OCI-LY3 (cell line): ENCODE results near the gene BICD2.
"Not testable (repeated sequence)": the region's sequence is repeated elsewhere in the genome, so short reads cannot be mapped to it uniquely, and the experiment has no call there.

ENCODE experiments used
- H2AFZ ChIP-seq: fragments of 200-600, 300-600 bp; shearing (Covaris generic); 2 replicates; pipeline ENCODE4 v1.6.0; 2014; ENCODE audit warnings: antibody characterized with exemption, low read depth, low read length
- H3K27ac ChIP-seq: fragments of 200-600, 300-600 bp; sonication (generic); 2 replicates; pipeline ENCODE4 v1.5.1; 2014; ENCODE audit warnings: mild to moderate bottlenecking, low read length, moderate library complexity, mixed read lengths
- H3K27me3 ChIP-seq: fragments of 200-600, 300-600 bp; sonication (generic); 2 replicates; pipeline ENCODE4 v1.6.1; 2014; ENCODE audit warnings: low read depth, low read length, mixed read lengths
- H3K36me3 ChIP-seq: fragments of 200-600, 300-600 bp; sonication (generic); replicated peaks from 2 replicates; pipeline ENCODE3; 2014; ENCODE audit warnings: low read depth, low read length, mixed read lengths
- H3K4me1 ChIP-seq: fragments of 300-600, 200-600 bp; sonication (generic); 2 replicates; pipeline ENCODE4 v1.6.1; 2014; ENCODE audit warnings: low read length, mixed read lengths
- H3K4me2 ChIP-seq: fragments of 200-600, 300-600 bp; sonication (generic); 2 replicates; pipeline ENCODE4 v1.6.1; 2014; ENCODE audit warnings: low read length, mixed read lengths
- H3K4me3 ChIP-seq: fragments of 300-600, 200-600 bp; sonication (generic); 2 replicates; pipeline ENCODE4 v1.5.1; 2014; ENCODE audit warnings: antibody characterized with exemption, mild to moderate bottlenecking, low read length, moderate library complexity
- H3K79me2 ChIP-seq: fragments of 300-600, 200-600 bp; shearing (Covaris generic); 2 replicates; pipeline ENCODE4 v1.6.1; 2014; ENCODE audit warnings: mild to moderate bottlenecking, low read length, mixed read lengths
- H3K9ac ChIP-seq: fragments of 300-600, 200-600 bp; shearing (Covaris generic); 2 replicates; pipeline ENCODE4 v1.6.0; 2014; ENCODE audit warnings: mild to moderate bottlenecking, low read length, moderate library complexity
- H3K9me3 ChIP-seq: fragments of 200-600, 300-600 bp; shearing (Covaris generic); 2 replicates; pipeline ENCODE4 v1.6.1; 2014; ENCODE audit warnings: low read length, mixed read lengths; ENCODE audit not compliant: insufficient read depth
- H4K20me1 ChIP-seq: fragments of 200-600, 300-600 bp; sonication (generic); 2 replicates; pipeline ENCODE4 v1.6.1; 2016; ENCODE audit warnings: low read length, mixed read lengths; ENCODE audit not compliant: insufficient read depth
- CTCF ChIP-seq: fragments of 200-600, 300-600 bp; sonication (generic); IDR thresholded peaks from 2 replicates; pipeline ENCODE4 v1.5.1; 2014; ENCODE audit warnings: antibody characterized with exemption, low read length, low read depth
- EZH2phosphoT487 ChIP-seq: fragments of 200-600 bp; shearing (Covaris generic); IDR thresholded peaks from 2 replicates; pipeline ENCODE4 v1.6.1; 2018; ENCODE audit warnings: antibody characterized with exemption, mixed run types, low read depth

Gene BICD2

GRCh38 chr9:92769990-92770359 lies 5.3 kb upstream of the BICD2 start:
- no peak overlapping the region for H3K4me2 ChIP-seq
- H2AFZ ChIP-seq, result no peak overlapping the region

GRCh38 chr9:92769286-92769685 lies 4.7 kb upstream of the BICD2 start:
- no peaks in the 10 kb centered on the region for H3K9me3 ChIP-seq
- peaks cover 3% of the 10 kb centered on the region for H3K79me2 ChIP-seq
- H3K4me2 ChIP-seq, result no peak overlapping the region
- H3K4me3 ChIP-seq, result no peak overlapping the region
- TF ChIP-seq EZH2phosphoT487 (no peak), CTCF (no peak)
- no peak overlapping the region for H2AFZ ChIP-seq
- H3K9ac ChIP-seq, result no peak overlapping the region
- H4K20me1 ChIP-seq, result no peaks in the 10 kb centered on the region
- no peaks in the 10 kb centered on the region for H3K27me3 ChIP-seq
- peaks cover 14% of the 10 kb centered on the region for H3K4me1 ChIP-seq
- no peak overlapping the region for H3K27ac ChIP-seq
- H3K36me3 ChIP-seq, result no peaks in the 10 kb centered on the region

More at GRCh38 chr9:92769990-92770359, 5.3 kb upstream of the BICD2 start:
- H3K27ac ChIP-seq, result no peak overlapping the region
- H3K4me1 ChIP-seq, result peaks cover 14% of the 10 kb centered on the region
- no peak for TF ChIP-seq EZH2phosphoT487
- TF ChIP-seq CTCF, result no peak
- H3K9me3 ChIP-seq, result no peaks in the 10 kb centered on the region
- no peaks in the 10 kb centered on the region for H4K20me1 ChIP-seq
- no peak overlapping the region for H3K9ac ChIP-seq
- H3K79me2 ChIP-seq, result no peaks in the 10 kb centered on the region
- H3K36me3 ChIP-seq, result no peaks in the 10 kb centered on the region
- H3K4me3 ChIP-seq, result no peak overlapping the region
- H3K27me3 ChIP-seq, result no peaks in the 10 kb centered on the region

- not testable (repeated sequence) for H3K79me2 ChIP-seq, H3K36me3 ChIP-seq, H3K9ac ChIP-seq, H3K4me2 ChIP-seq, H3K9me3 ChIP-seq, H3K27me3 ChIP-seq, H2AFZ ChIP-seq, H3K27ac ChIP-seq, H4K20me1 ChIP-seq, H3K4me3 ChIP-seq
- peaks cover 14% of the 10 kb centered on the region for H3K4me1 ChIP-seq
These were observed 4.2 kb upstream of the BICD2 start for GRCh38 chr9:92768816-92769215.

- Histone ChIP-seq H4K20me1 (peaks cover 13% of the 10 kb centered on the region), H3K79me2 (peaks cover 23% of the 10 kb centered on the region), H3K4me3 (no peak overlapping the region), H2AFZ (no peak overlapping the region), H3K27me3 (no peaks in the 10 kb centered on the region), H3K9ac (no peak overlapping the region), H3K4me2 (no peak overlapping the region), H3K27ac (no peak overlapping the region), H3K4me1 (peaks cover 26% of the 10 kb centered on the region), H3K9me3 (no peaks in the 10 kb centered on the region), H3K36me3 (no peaks in the 10 kb centered on the region)
- TF ChIP-seq EZH2phosphoT487, result no peak
- TF ChIP-seq CTCF, result no peak
These were observed 2.7 kb upstream of the BICD2 start for GRCh38 chr9:92767066-92768054.
